Measurements from ENCODE around the gene STXBP1. TPM values are rescaled to one million over a fixed set of nuclear protein-coding genes. Genes with fewer than 3 reads are reported as not detected.

The STXBP1 gene
- total RNA-seq, 1 experiment from 2014 or later, result 3.6 TPM

- no peak overlapping the region for H3K4me3 ChIP-seq
- no peaks in the 10 kb centered on the region for H3K36me3 ChIP-seq
- no peaks in the 10 kb centered on the region for H3K27me3 ChIP-seq
- no peak for DNase-seq
- no peak overlapping the region for H3K27ac ChIP-seq
- H3K9me3 ChIP-seq (replicated peaks), result no peaks in the 10 kb centered on the region
- peaks cover 18% of the 10 kb centered on the region for H3K4me1 ChIP-seq
Measured at GRCh38 chr9:127647451-127647850, 35.4 kb downstream of the STXBP1 start.

GRCh38 chr9:127650518-127650917, 38.4 kb downstream of the STXBP1 start:
- no peak overlapping the region for H3K27ac ChIP-seq
- H3K27me3 ChIP-seq, result no peaks in the 10 kb centered on the region
- peaks cover 5% of the 10 kb centered on the region; the same call in 1 of the 2 replicates for H3K4me1 ChIP-seq
- no peak overlapping the region for H3K4me3 ChIP-seq
- DNase-seq, result no peak
- no peaks in the 10 kb centered on the region for H3K9me3 ChIP-seq (replicated peaks)
- no peaks in the 10 kb centered on the region for H3K36me3 ChIP-seq

GRCh38 chr9:127651697-127652610, 39.9 kb downstream of the STXBP1 start:
- no peaks in the 10 kb centered on the region for H3K4me1 ChIP-seq

GRCh38 chr9:127652733-127653132, 40.7 kb downstream of the STXBP1 start:
- Histone ChIP-seq H3K27me3 (no peaks in the 10 kb centered on the region), H3K4me3 (no peak overlapping the region)
- no peak for DNase-seq

More at GRCh38 chr9:127651697-127652610, 39.9 kb downstream of the STXBP1 start:
- no peaks in the 10 kb centered on the region for H3K36me3 ChIP-seq
- no peaks in the 10 kb centered on the region for H3K27me3 ChIP-seq
- H3K9me3 ChIP-seq (replicated peaks), result no peaks in the 10 kb centered on the region
- DNase-seq, result no peak
- H3K4me3 ChIP-seq, result no peak overlapping the region
- H3K27ac ChIP-seq, result no peak overlapping the region

GRCh38 chr9:127654619-127655018, 42.5 kb downstream of the STXBP1 start:
- no peak for DNase-seq
- Histone ChIP-seq H3K9me3 (replicated peaks) (no peaks in the 10 kb centered on the region), H3K4me3 (no peak overlapping the region), H3K27me3 (no peaks in the 10 kb centered on the region), H3K4me1 (no peaks in the 10 kb centered on the region), H3K27ac (no peak overlapping the region), H3K36me3 (no peaks in the 10 kb centered on the region)

More at GRCh38 chr9:127652733-127653132, 40.7 kb downstream of the STXBP1 start:
- Histone ChIP-seq H3K27ac (no peak overlapping the region), H3K9me3 (replicated peaks) (no peaks in the 10 kb centered on the region), H3K36me3 (no peaks in the 10 kb centered on the region), H3K4me1 (no peaks in the 10 kb centered on the region)

- DNase-seq, result no peak
- no peaks in the 10 kb centered on the region for H3K9me3 ChIP-seq (replicated peaks)
- H3K4me3 ChIP-seq, result no peak overlapping the region
- H3K4me1 ChIP-seq, result 0 out of 2 replicates have a peak, but pooled peaks cover 2% of the 10 kb centered on the region
- no peaks in the 10 kb centered on the region for H3K36me3 ChIP-seq
- H3K27me3 ChIP-seq, result no peaks in the 10 kb centered on the region
- no peak overlapping the region for H3K27ac ChIP-seq
Measured at GRCh38 chr9:127658428-127658827, 46.4 kb downstream of the STXBP1 start.

- no peak overlapping the region for H3K27ac ChIP-seq
- 0 out of 2 replicates have a peak, but pooled peaks cover 2% of the 10 kb centered on the region for H3K4me1 ChIP-seq
- H3K9me3 ChIP-seq (replicated peaks), result no peaks in the 10 kb centered on the region
- H3K4me3 ChIP-seq, result no peak overlapping the region
- H3K36me3 ChIP-seq, result no peaks in the 10 kb centered on the region
- peak; percentile 58 to 76 for DNase-seq
- no peaks in the 10 kb centered on the region for H3K27me3 ChIP-seq
Measured at GRCh38 chr9:127660886-127661741, 49.0 kb downstream of the STXBP1 start.

- Histone ChIP-seq H3K27ac (no peak overlapping the region), H3K9me3 (replicated peaks) (no peaks in the 10 kb centered on the region), H3K4me1 (0 out of 2 replicates have a peak, but pooled peaks cover 3% of the 10 kb centered on the region), H3K27me3 (no peaks in the 10 kb centered on the region), H3K4me3 (no peak overlapping the region), H3K36me3 (no peaks in the 10 kb centered on the region)
- DNase-seq, result no peak
Measured at GRCh38 chr9:127662617-127663016, 50.5 kb downstream of the STXBP1 start.

- Histone ChIP-seq H3K27ac (no peak overlapping the region), H3K4me1 (0 out of 2 replicates have a peak, but pooled peaks cover 4% of the 10 kb centered on the region), H3K36me3 (no peaks in the 10 kb centered on the region), H3K9me3 (replicated peaks) (no peaks in the 10 kb centered on the region), H3K4me3 (no peak overlapping the region), H3K27me3 (no peaks in the 10 kb centered on the region)
- DNase-seq, result no peak
Measured at GRCh38 chr9:127664324-127664677, 52.2 kb downstream of the STXBP1 start.

- 0 out of 2 replicates have a peak, but pooled peaks cover 4% of the 10 kb centered on the region for H3K4me1 ChIP-seq
- no peaks in the 10 kb centered on the region for H3K9me3 ChIP-seq (replicated peaks)
- no peaks in the 10 kb centered on the region for H3K36me3 ChIP-seq
- H3K27ac ChIP-seq, result no peak overlapping the region
- no peak overlapping the region for H3K4me3 ChIP-seq
- H3K27me3 ChIP-seq, result no peaks in the 10 kb centered on the region
- DNase-seq, result no peak
Measured at GRCh38 chr9:127664678-127665507, 52.8 kb downstream of the STXBP1 start.

GRCh38 chr9:127667127-127667844, 55.2 kb downstream of the STXBP1 start:
- Histone ChIP-seq H3K9me3 (replicated peaks) (no peaks in the 10 kb centered on the region), H3K4me3 (no peak overlapping the region), H3K4me1 (0 out of 2 replicates have a peak, but pooled peaks cover 2% of the 10 kb centered on the region), H3K27ac (no peak overlapping the region), H3K36me3 (no peaks in the 10 kb centered on the region), H3K27me3 (no peaks in the 10 kb centered on the region)
- peak in 1 of 2 experiments; percentile 33 for DNase-seq

- Histone ChIP-seq H3K27me3 (no peaks in the 10 kb centered on the region), H3K9me3 (replicated peaks) (no peaks in the 10 kb centered on the region), H3K4me1 (0 out of 2 replicates have a peak, but pooled peaks cover 2% of the 10 kb centered on the region), H3K27ac (no peak overlapping the region), H3K4me3 (no peak overlapping the region), H3K36me3 (no peaks in the 10 kb centered on the region)
- no peak for DNase-seq
Measured at GRCh38 chr9:127667906-127668305, 55.8 kb downstream of the STXBP1 start.

GRCh38 chr9:127673234-127673633, 61.2 kb downstream of the STXBP1 start:
- H3K27me3 ChIP-seq, result no peaks in the 10 kb centered on the region
- no peaks in the 10 kb centered on the region for H3K4me1 ChIP-seq
- no peak overlapping the region for H3K27ac ChIP-seq
- no peaks in the 10 kb centered on the region for H3K36me3 ChIP-seq
- no peaks in the 10 kb centered on the region for H3K9me3 ChIP-seq (replicated peaks)
- H3K4me3 ChIP-seq, result no peak overlapping the region
- no peak for DNase-seq

- Histone ChIP-seq H3K4me1 (no peaks in the 10 kb centered on the region), H3K27ac (no peak overlapping the region), H3K36me3 (no peaks in the 10 kb centered on the region), H3K9me3 (replicated peaks) (no peaks in the 10 kb centered on the region), H3K4me3 (no peak overlapping the region), H3K27me3 (no peaks in the 10 kb centered on the region)
- DNase-seq, result no peak
Measured at GRCh38 chr9:127676638-127677037, 64.6 kb downstream of the STXBP1 start.
